ENCODE measurements around the gene UNC79. TPM values are rescaled to one million over a fixed set of nuclear protein-coding genes. Genes with fewer than 3 reads are reported as not detected.

The UNC79 gene
- total and polyA plus RNA-seq, 2 donors (not counting 3 experiments of a cell fraction or from before 2014, with no cell fraction given), result not detected

DNA sequence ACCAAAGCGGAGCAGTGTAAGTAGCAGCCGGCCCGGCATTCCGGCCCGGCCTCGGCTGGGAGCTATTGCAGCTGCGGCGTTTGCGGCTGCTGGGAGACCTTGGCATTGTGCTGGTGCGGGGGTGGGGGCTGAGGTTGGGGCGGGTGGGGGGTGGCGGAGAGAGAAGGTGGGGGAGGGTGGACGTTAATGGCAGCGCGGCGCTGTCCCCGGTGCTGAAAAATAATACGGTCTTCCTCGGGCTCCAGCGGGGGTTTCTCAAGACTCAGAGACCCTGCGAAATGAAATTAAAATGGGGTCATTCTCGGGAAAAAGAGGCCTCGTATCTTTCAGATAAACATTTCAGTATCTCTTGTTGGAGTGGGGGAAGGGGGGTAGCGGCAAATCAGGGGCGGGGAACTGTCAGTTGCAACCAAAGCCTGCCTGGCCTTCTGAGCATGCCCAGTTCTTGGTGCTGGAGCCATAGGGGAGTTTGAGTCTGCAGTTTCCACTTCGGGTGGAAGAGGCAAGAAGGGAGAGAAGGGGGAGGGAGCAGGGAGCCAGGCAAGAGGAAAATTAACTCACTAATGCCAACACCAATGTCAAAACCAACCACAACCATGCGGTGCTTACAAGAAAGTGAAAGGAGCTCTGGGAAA lies 414 bp downstream of the UNC79 start:
- FAIRE-seq (no peak), DNase-seq (ENCODE audit: low read depth, low spot score) (no peak)
- no peak overlapping the region for H3K27ac ChIP-seq (ENCODE audit: insufficient read depth, low read depth, low read length)
- TF ChIP-seq, protein P1, sequence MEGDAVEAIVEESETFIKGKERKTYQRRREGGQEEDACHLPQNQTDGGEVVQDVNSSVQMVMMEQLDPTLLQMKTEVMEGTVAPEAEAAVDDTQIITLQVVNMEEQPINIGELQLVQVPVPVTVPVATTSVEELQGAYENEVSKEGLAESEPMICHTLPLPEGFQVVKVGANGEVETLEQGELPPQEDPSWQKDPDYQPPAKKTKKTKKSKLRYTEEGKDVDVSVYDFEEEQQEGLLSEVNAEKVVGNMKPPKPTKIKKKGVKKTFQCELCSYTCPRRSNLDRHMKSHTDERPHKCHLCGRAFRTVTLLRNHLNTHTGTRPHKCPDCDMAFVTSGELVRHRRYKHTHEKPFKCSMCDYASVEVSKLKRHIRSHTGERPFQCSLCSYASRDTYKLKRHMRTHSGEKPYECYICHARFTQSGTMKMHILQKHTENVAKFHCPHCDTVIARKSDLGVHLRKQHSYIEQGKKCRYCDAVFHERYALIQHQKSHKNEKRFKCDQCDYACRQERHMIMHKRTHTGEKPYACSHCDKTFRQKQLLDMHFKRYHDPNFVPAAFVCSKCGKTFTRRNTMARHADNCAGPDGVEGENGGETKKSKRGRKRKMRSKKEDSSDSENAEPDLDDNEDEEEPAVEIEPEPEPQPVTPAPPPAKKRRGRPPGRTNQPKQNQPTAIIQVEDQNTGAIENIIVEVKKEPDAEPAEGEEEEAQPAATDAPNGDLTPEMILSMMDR (IDR thresholded peaks at IDR 0.05; ENCODE audit: extremely low read depth in 1 of 2, insufficient read depth in 1 of 2, low read depth in 1 of 2, low read length in 2 of 2), result no peak
- TF ChIP-seq EZH2 (IDR thresholded peaks at IDR 0.05; ENCODE audit: borderline replicate concordance, low read depth, low read length, severe bottlenecking), result no peak
- TF ChIP-seq, protein P2, sequence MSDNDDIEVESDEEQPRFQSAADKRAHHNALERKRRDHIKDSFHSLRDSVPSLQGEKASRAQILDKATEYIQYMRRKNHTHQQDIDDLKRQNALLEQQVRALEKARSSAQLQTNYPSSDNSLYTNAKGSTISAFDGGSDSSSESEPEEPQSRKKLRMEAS (IDR thresholded peaks at IDR 0.05; ENCODE audit: insufficient read depth, insufficient read length), result no peak
- no peak for TF ChIP-seq JUN (IDR thresholded peaks at IDR 0.05; ENCODE audit: borderline replicate concordance, insufficient read depth, insufficient read length, low read depth)
- no peak for TF ChIP-seq POLR2A (IDR thresholded peaks at IDR 0.05; ENCODE audit: low read depth, low read length)
- no peak for TF ChIP-seq POLR2AphosphoS5 (IDR thresholded peaks at IDR 0.05; ENCODE audit: insufficient read depth, low read depth, low read length)
- no peak for TF ChIP-seq MYC (IDR thresholded peaks at IDR 0.05; ENCODE audit: low read depth, low read length)
- no peak for TF ChIP-seq GATA2 (IDR thresholded peaks at IDR 0.05; ENCODE audit: insufficient read depth, insufficient read length, low read depth, low read length)
- no peak for TF ChIP-seq FOS (IDR thresholded peaks at IDR 0.05; ENCODE audit: borderline replicate concordance, insufficient read depth, low read length)
- H2AFZ ChIP-seq (ENCODE audit: low read depth, low read length), result no peak overlapping the region
- no peak overlapping the region for H3K9ac ChIP-seq (replicated peaks; ENCODE audit: extremely low read depth, insufficient read depth, low read length)
- intact Hi-C loops (cut with micrococcal nuclease) (no loop called here), dilution Hi-C loops (cut with MboI; ENCODE audit: extremely low pct_ligation_motif_present, low sequenced_read_pairs) (no loop called here)
- no peak overlapping the region for H3K4me2 ChIP-seq (ENCODE audit: insufficient read depth, low read length)
- BruUV-seq (replicated peaks), result no TSS peak
- H4K20me1 ChIP-seq (replicated peaks; ENCODE audit: control insufficient read depth, extremely low read depth, insufficient read depth, low read length), result no peaks in the 10 kb centered on the region
- H3K9me3 ChIP-seq (replicated peaks; ENCODE audit: control insufficient read depth, insufficient read depth, low read length), result no peaks in the 10 kb centered on the region
- H3K79me2 ChIP-seq (ENCODE audit: control insufficient read depth, insufficient read depth, low read length), result no peaks in the 10 kb centered on the region
- ChIA-PET POLR2A (no interaction called here), CTCF (no interaction called here)
- no peak overlapping the region for H3K4me3 ChIP-seq (replicated peaks in 1 of 3; ENCODE audit: insufficient read depth in 1 of 3, low read depth in 1 of 3, low read length in 3 of 3)
- H3K27me3 ChIP-seq (ENCODE audit: control insufficient read depth in 2 of 2, insufficient read depth in 2 of 2, low read length in 2 of 2), result peaks cover 5 to 7% of the 10 kb centered on the region in 2 experiments
- no peaks in the 10 kb centered on the region for H3K36me3 ChIP-seq (ENCODE audit: control insufficient read depth in 2 of 2, extremely low read depth in 1 of 2, insufficient read depth in 2 of 2, low read length in 2 of 2)
- H3K4me1 ChIP-seq (ENCODE audit: control insufficient read depth, extremely low read depth, insufficient read depth, low read length), result no peaks in the 10 kb centered on the region
- H3K9me1 ChIP-seq (replicated peaks; ENCODE audit: control insufficient read depth, extremely low read depth, insufficient read depth, low read length), result no peaks in the 10 kb centered on the region

Measured in endothelial cell of umbilical vein (primary cell).